PC-9 (cell line): ENCODE data around the gene NUP42. TPM values are rescaled to one million over a fixed set of nuclear protein-coding genes. Genes with fewer than 3 reads are reported as not detected.

ENCODE experiments used
- BruUV-seq: library from RNA; stranded (reverse); fragments of 400-500 nt; replicated peaks from 2 replicates; lab custom pipeline; 2021; lab: Mats Ljungman, UMichigan
- CTCF ChIA-PET: fragments of 300-600 bp; sonication (Branson Sonifier 250); formaldehyde crosslinking; loops from one replicate; lab custom pipeline; 2022; ENCODE audit warnings: antibody characterized with exemption; lab: Charles Lee
- POLR2A ChIA-PET: fragments of 300-600 bp; sonication (Branson Sonifier 250); formaldehyde crosslinking; loops from one replicate; lab custom pipeline; 2022; ENCODE audit warnings: antibody characterized with exemption; ENCODE audit not compliant: unreplicated experiment; lab: Charles Lee
- DNase-seq, 2 experiments: peaks; one replicate each; pipeline versions ENCODE4 v3.0.0 to v3.0.0-alpha.2; 2015 to 2022; ENCODE audit warnings: mixed read lengths in 1 of 2
- H2AFZ ChIP-seq: fragments of 200-600 bp; sonication (generic); 2 replicates; pipeline ENCODE4 v1.8.1; 2017; ENCODE audit warnings: antibody characterized with exemption
- H3F3A ChIP-seq: fragments of 200-600 bp; sonication (generic); 2 replicates; pipeline ENCODE4 v1.8.1; 2017; ENCODE audit warnings: antibody characterized with exemption, mild to moderate bottlenecking, low read depth; ENCODE audit not compliant: insufficient read depth
- H3K27ac ChIP-seq: fragments of 200-600 bp; sonication (generic); 2 replicates; pipeline ENCODE4 v1.6.1; 2016; ENCODE audit warnings: mixed run types
- H3K27me3 ChIP-seq: fragments of 200-600 bp; sonication (generic); 2 replicates; pipeline ENCODE4 v1.6.1; 2016; ENCODE audit warnings: low read depth, mixed run types; ENCODE audit not compliant: insufficient read depth
- H3K36me3 ChIP-seq: fragments of 200-600 bp; sonication (generic); 2 replicates; pipeline ENCODE4 v1.6.1; 2016; ENCODE audit warnings: low read depth, mixed run types
- H3K4me1 ChIP-seq: fragments of 200-600 bp; sonication (generic); replicated peaks from 2 replicates; pipeline ENCODE4 v1.6.1; 2016; ENCODE audit warnings: mixed run types; ENCODE audit not compliant: insufficient read depth
- H3K4me2 ChIP-seq: fragments of 200-600 bp; sonication (generic); 2 replicates; pipeline ENCODE4 v1.6.1; 2017; ENCODE audit warnings: mixed run types
- H3K4me3 ChIP-seq: fragments of 200-600 bp; sonication (generic); 2 replicates; pipeline ENCODE4 v1.6.1; 2016; ENCODE audit warnings: mixed run types
- H3K79me2 ChIP-seq: fragments of 200-600 bp; sonication (generic); 2 replicates; pipeline ENCODE4 v1.6.1; 2017; ENCODE audit warnings: low read depth, mixed run types
- H3K9me2 ChIP-seq: fragments of 200-600 bp; sonication (generic); 2 replicates; pipeline ENCODE4 v1.8.1; 2017; ENCODE audit warnings: mild to moderate bottlenecking; ENCODE audit not compliant: insufficient read depth
- H3K9me3 ChIP-seq: fragments of 200-600 bp; sonication (generic); 2 replicates; pipeline ENCODE4 v1.8.1; 2016; ENCODE audit warnings: low read depth; ENCODE audit not compliant: insufficient read depth
- H4K20me1 ChIP-seq: fragments of 200-600 bp; sonication (generic); 2 replicates; pipeline ENCODE4 v1.8.1; 2017; ENCODE audit not compliant: insufficient read depth
- CTCF ChIP-seq: fragments of 200-600 bp; sonication (generic); conservative IDR thresholded peaks from 2 replicates; pipeline ENCODE4 v1.6.1; 2017; ENCODE audit warnings: mixed run types, antibody characterized with exemption, mild to moderate bottlenecking, moderate library complexity
- EZH2 ChIP-seq: fragments of 200-600 bp; sonication (generic); IDR thresholded peaks from 2 replicates; pipeline ENCODE4 v1.8.0; 2017; ENCODE audit warnings: antibody characterized with exemption, low read depth
- intact Hi-C: fragments of 100-400 bp; cut with micrococcal nuclease; formaldehyde crosslinking; loops from one replicate; pipeline ENCODE4 v1.10.0; 2022; ENCODE audit not compliant: unreplicated experiment
- total RNA-seq: library from RNA; stranded (reverse); gene quantifications from 2 replicates; pipeline ENCODE4 v1.2.3, GENCODE V29; 2021

The NUP42 gene
- total RNA-seq, 1 experiment from 2014 or later: 51.3 TPM

DNA sequence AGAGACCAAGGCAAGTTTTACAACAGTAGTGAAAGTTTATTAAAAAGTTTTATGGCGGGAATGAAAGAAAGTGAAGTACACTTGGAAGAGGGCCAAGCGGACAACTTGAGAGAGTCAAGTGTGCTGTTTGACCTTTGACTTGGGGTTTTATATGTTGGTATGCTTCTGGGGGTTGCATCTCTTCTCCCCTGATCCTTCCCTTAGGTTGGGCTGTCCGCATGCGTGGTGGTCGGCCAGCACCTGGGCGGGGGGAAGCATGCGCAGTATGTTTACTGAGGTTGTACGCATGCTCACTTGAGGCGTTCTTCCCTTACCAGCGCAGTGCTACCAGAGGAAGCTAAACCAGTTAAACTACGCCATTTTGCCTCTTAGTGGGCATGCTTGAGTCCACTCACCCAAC, 31.9 kb downstream of the NUP42 start:
- no peak overlapping the region for H3K4me2 ChIP-seq
- no peaks in the 10 kb centered on the region for H3F3A ChIP-seq
- no TSS peak for BruUV-seq
- H3K4me3 ChIP-seq: no peak overlapping the region
- no peaks in the 10 kb centered on the region for H3K9me3 ChIP-seq
- TF ChIP-seq CTCF: no peak
- no peak for TF ChIP-seq EZH2
- ChIA-PET POLR2A (interaction anchor here (0.6 kb wide), 1 partner anchor 121 kb away, joined by 3 read pairs; no protein-coding TSS in a partner anchor), CTCF (interaction anchor here (0.6 kb wide), 1 partner anchor 51 kb away, joined by 4 read pairs; no protein-coding TSS in a partner anchor)
- no peaks in the 10 kb centered on the region for H3K36me3 ChIP-seq
- no peak for DNase-seq
- intact Hi-C loops: no loop called here
- H4K20me1 ChIP-seq: no peaks in the 10 kb centered on the region
- no peak overlapping the region for H3K27ac ChIP-seq
- H3K79me2 ChIP-seq: no peaks in the 10 kb centered on the region
- no peaks in the 10 kb centered on the region for H3K4me1 ChIP-seq
- no peaks in the 10 kb centered on the region for H3K9me2 ChIP-seq
- no peak overlapping the region for H2AFZ ChIP-seq
- no peaks in the 10 kb centered on the region for H3K27me3 ChIP-seq

- Histone ChIP-seq H3K4me1 (no peaks in the 10 kb centered on the region), H3K79me2 (no peaks in the 10 kb centered on the region), H3K4me3 (no peak overlapping the region), H4K20me1 (no peaks in the 10 kb centered on the region), H3K27me3 (no peaks in the 10 kb centered on the region), H3K27ac (no peak overlapping the region), H3F3A (no peaks in the 10 kb centered on the region), H3K36me3 (no peaks in the 10 kb centered on the region), H3K9me2 (no peaks in the 10 kb centered on the region), H2AFZ (no peak overlapping the region), H3K4me2 (no peak overlapping the region), H3K9me3 (no peaks in the 10 kb centered on the region)
- BruUV-seq: no TSS peak
- intact Hi-C loops: no loop called here
- ChIA-PET CTCF (interaction anchor here (0.6 to 0.8 kb wide), 2 partner anchors 12 to 33 kb away, joined by 3 to 4 read pairs; no protein-coding TSS in a partner anchor), POLR2A (interaction anchor here (0.6 kb wide), 1 partner anchor 97 kb away, joined by 3 read pairs; no protein-coding TSS in a partner anchor)
- TF ChIP-seq EZH2: no peak
- no peak for TF ChIP-seq CTCF
- DNase-seq: no peak
Observed at GRCh38 chr7:23214423-23214822, 32.6 kb downstream of the NUP42 start.

GRCh38 chr7:23214938-23215337, 33.1 kb downstream of the NUP42 start:
- Histone ChIP-seq H3K27ac (no peak overlapping the region), H3K4me2 (no peak overlapping the region), H3K9me3 (no peaks in the 10 kb centered on the region), H3K79me2 (no peaks in the 10 kb centered on the region), H3K4me1 (no peaks in the 10 kb centered on the region), H4K20me1 (no peaks in the 10 kb centered on the region), H3K4me3 (no peak overlapping the region), H3K27me3 (no peaks in the 10 kb centered on the region), H3K9me2 (no peaks in the 10 kb centered on the region), H3F3A (no peaks in the 10 kb centered on the region), H3K36me3 (no peaks in the 10 kb centered on the region), H2AFZ (no peak overlapping the region)
- POLR2A ChIA-PET: interaction anchor here (0.6 kb wide), 1 partner anchor 98 kb away, joined by 3 read pairs; no protein-coding TSS in a partner anchor
- intact Hi-C loops: no loop called here
- CTCF ChIA-PET: interaction anchor here (0.6 to 0.8 kb wide), 3 partner anchors 12 to 43 kb away, joined by 3 to 4 read pairs (median 4); no protein-coding TSS in a partner anchor
- TF ChIP-seq EZH2: no peak
- DNase-seq: no peak
- BruUV-seq: no TSS peak
